ENCODE measurements around the gene PREX1. TPM values are rescaled to one million over a fixed set of nuclear protein-coding genes. Genes with fewer than 3 reads are reported as not detected.

Gene PREX1
- total RNA-seq, 4 donors from 2014 or later = 9.9 to 150 (median 18.4) TPM

GRCh38 chr20:48705240-48706115, 122.3 kb downstream of the PREX1 start:
- Histone ChIP-seq H3K9me3 (no peaks in the 10 kb centered on the region), H3K27ac (no peak overlapping the region), H3K27me3 (no peaks in the 10 kb centered on the region), H3K4me3 (no peak overlapping the region), H3K4me1 (peaks cover 0 to 7% (median 2%) of the 10 kb centered on the region in 4 donors), H3K36me3 (no peaks in the 10 kb centered on the region)
- TF ChIP-seq, protein P1, sequence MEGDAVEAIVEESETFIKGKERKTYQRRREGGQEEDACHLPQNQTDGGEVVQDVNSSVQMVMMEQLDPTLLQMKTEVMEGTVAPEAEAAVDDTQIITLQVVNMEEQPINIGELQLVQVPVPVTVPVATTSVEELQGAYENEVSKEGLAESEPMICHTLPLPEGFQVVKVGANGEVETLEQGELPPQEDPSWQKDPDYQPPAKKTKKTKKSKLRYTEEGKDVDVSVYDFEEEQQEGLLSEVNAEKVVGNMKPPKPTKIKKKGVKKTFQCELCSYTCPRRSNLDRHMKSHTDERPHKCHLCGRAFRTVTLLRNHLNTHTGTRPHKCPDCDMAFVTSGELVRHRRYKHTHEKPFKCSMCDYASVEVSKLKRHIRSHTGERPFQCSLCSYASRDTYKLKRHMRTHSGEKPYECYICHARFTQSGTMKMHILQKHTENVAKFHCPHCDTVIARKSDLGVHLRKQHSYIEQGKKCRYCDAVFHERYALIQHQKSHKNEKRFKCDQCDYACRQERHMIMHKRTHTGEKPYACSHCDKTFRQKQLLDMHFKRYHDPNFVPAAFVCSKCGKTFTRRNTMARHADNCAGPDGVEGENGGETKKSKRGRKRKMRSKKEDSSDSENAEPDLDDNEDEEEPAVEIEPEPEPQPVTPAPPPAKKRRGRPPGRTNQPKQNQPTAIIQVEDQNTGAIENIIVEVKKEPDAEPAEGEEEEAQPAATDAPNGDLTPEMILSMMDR (IDR thresholded peaks at IDR 0.05) = no peak
- no peak for TF ChIP-seq POLR2A (IDR thresholded peaks at IDR 0.05)
- no peak for DNase-seq

- peak in 1 of 3 donors; percentile 11 for DNase-seq
- Histone ChIP-seq H3K4me3 (no peak overlapping the region), H3K27me3 (no peaks in the 10 kb centered on the region), H3K27ac (no peak overlapping the region), H3K9me3 (no peaks in the 10 kb centered on the region), H3K36me3 (no peaks in the 10 kb centered on the region), H3K4me1 (peaks cover 0 to 7% (median 2%) of the 10 kb centered on the region in 4 donors)
- TF ChIP-seq, protein P1 (IDR thresholded peaks at IDR 0.05) = no peak
- no peak for TF ChIP-seq POLR2A (IDR thresholded peaks at IDR 0.05)
These were observed 123.0 kb downstream of the PREX1 start for GRCh38 chr20:48704761-48705160.

DNA sequence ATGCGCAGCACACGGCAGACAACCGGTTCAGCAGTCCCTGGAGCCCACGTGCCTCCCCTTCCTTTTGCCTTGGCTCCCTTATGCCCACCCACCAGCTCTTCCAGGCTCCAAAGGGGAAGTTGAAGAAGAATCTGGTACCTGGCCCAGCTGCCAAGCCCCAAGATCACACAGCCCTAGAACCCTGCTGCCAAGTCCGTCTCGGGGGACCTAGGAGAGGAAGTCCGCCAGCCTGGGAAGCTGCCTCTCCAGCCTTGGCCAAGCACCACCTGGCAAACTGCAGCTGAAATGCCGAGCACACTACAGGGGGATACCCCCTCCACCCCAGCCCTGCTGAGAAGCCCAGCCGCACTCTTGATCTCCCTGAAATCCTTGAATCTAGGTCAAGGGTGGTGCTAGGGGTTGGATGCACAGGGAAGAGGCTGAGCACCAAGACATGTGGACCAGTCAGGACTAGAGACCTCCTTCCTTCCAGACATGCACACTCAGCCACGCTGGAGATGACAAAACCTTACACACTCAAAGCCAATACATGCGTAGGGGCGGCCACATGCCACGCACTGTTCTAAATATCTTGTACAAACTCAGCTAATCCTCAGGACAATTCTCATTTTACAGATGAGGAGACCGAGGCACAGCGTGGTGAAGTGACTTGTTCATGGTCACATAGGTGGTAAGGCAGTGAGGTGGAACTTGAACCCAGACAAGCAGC, 124.1 kb downstream of the PREX1 start:
- no peaks in the 10 kb centered on the region for H3K27me3 ChIP-seq
- H3K27ac ChIP-seq = no peak overlapping the region
- no peak overlapping the region for H3K4me3 ChIP-seq
- DNase-seq = peak in 1 of 3 donors; percentile 40
- no peaks in the 10 kb centered on the region for H3K9me3 ChIP-seq
- H3K4me1 ChIP-seq = peaks cover 0 to 7% (median 2%) of the 10 kb centered on the region in 4 donors
- TF ChIP-seq POLR2A (IDR thresholded peaks at IDR 0.05) = no peak
- TF ChIP-seq, protein P1 (IDR thresholded peaks at IDR 0.05) = no peak
- H3K36me3 ChIP-seq = no peaks in the 10 kb centered on the region

GRCh38 chr20:48703107-48703506, 124.7 kb downstream of the PREX1 start:
- H3K36me3 ChIP-seq = no peaks in the 10 kb centered on the region
- H3K4me1 ChIP-seq = peaks cover 0 to 8% (median 2%) of the 10 kb centered on the region in 4 donors
- no peaks in the 10 kb centered on the region for H3K9me3 ChIP-seq
- no peaks in the 10 kb centered on the region for H3K27me3 ChIP-seq
- H3K4me3 ChIP-seq = no peak overlapping the region
- peak in 1 of 3 donors; percentile 32 for DNase-seq
- TF ChIP-seq POLR2A (IDR thresholded peaks at IDR 0.05) = no peak
- TF ChIP-seq, protein P1 (IDR thresholded peaks at IDR 0.05) = no peak
- no peak overlapping the region for H3K27ac ChIP-seq

DNA sequence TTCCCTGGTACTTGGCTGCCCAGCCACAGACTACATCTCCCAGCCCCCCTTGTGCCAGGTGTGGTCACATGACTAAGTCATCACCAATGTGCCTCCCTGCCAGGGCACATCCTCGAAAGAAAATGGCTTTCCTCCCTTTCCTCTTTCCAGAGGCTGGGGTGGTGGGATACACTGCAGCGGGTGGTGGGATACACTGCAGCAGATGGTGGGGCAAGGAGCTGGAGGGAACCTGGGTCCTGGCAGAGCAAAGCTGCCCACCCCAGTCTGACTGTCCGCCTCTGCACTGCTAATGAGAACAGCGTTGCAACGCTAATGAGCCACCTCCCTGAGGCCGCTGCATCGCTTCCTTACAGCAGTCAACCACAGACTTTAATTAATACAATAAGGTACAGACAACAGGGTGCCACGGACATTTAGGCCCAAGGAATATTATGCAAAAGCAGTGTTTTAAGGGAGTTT, 125.3 kb downstream of the PREX1 start:
- no peaks in the 10 kb centered on the region for H3K36me3 ChIP-seq
- H3K4me1 ChIP-seq = peaks cover 0 to 13% (median 2%) of the 10 kb centered on the region in 4 donors
- no peak overlapping the region for H3K27ac ChIP-seq
- H3K4me3 ChIP-seq = no peak overlapping the region
- TF ChIP-seq, protein P1 (IDR thresholded peaks at IDR 0.05) = no peak
- no peak for TF ChIP-seq POLR2A (IDR thresholded peaks at IDR 0.05)
- H3K27me3 ChIP-seq = no peaks in the 10 kb centered on the region
- DNase-seq = no peak
- H3K9me3 ChIP-seq = no peaks in the 10 kb centered on the region
